ENCODE results near the gene TPM1. TPM values are rescaled to one million over a fixed set of nuclear protein-coding genes. Genes with fewer than 3 reads are reported as not detected.

Gene TPM1
- total RNA-seq, 2 donors from 2014 or later, result 10.4 to 32.4 TPM

GRCh38 chr15:63008333-63009049 is 34.1 kb upstream of the TPM1 start:
- no peak for DNase-seq
- Mint-ChIP-seq H3K4me3 (no peak overlapping the region), H3K4me1 (no peaks in the 10 kb centered on the region), H3K27me3 (peaks cover 29% of the 10 kb centered on the region), H3K36me3 (ENCODE audit: low read depth) (no peaks in the 10 kb centered on the region), H3K27ac (no peak overlapping the region)
- H3K9me3 ChIP-seq (ENCODE audit: control insufficient read depth, low read length, poor library complexity, severe bottlenecking), result no peaks in the 10 kb centered on the region
- no peak for ATAC-seq

GRCh38 chr15:63010386-63010785 is 32.2 kb upstream of the TPM1 start:
- Mint-ChIP-seq H3K27me3 (peaks cover 24% of the 10 kb centered on the region), H3K36me3 (ENCODE audit: low read depth) (no peaks in the 10 kb centered on the region), H3K4me3 (no peak overlapping the region), H3K4me1 (no peaks in the 10 kb centered on the region), H3K27ac (no peak overlapping the region)
- H3K9me3 ChIP-seq (ENCODE audit: control insufficient read depth, low read length, poor library complexity, severe bottlenecking), result no peaks in the 10 kb centered on the region
- DNase-seq, result no peak
- ATAC-seq, result no peak

- H3K4me1 Mint-ChIP-seq, result peaks cover 2% of the 10 kb centered on the region
- no peak overlapping the region for H3K4me3 Mint-ChIP-seq
- no peak for ATAC-seq
- no peak for DNase-seq
- peaks cover 24% of the 10 kb centered on the region for H3K27me3 Mint-ChIP-seq
- no peaks in the 10 kb centered on the region for H3K9me3 ChIP-seq (ENCODE audit: control insufficient read depth, low read length, poor library complexity, severe bottlenecking)
- H3K27ac Mint-ChIP-seq, result no peak overlapping the region
- H3K36me3 Mint-ChIP-seq (ENCODE audit: low read depth), result no peaks in the 10 kb centered on the region
Measured at GRCh38 chr15:63010920-63011693, 31.4 kb upstream of the TPM1 start.

GRCh38 chr15:63012444-63012843 is 30.1 kb upstream of the TPM1 start:
- DNase-seq (no peak), ATAC-seq (no peak)
- peaks cover 2% of the 10 kb centered on the region for H3K4me1 Mint-ChIP-seq
- no peaks in the 10 kb centered on the region for H3K9me3 ChIP-seq (ENCODE audit: control insufficient read depth, low read length, poor library complexity, severe bottlenecking)
- H3K27me3 Mint-ChIP-seq, result peaks cover 18% of the 10 kb centered on the region
- H3K4me3 Mint-ChIP-seq, result no peak overlapping the region
- no peak overlapping the region for H3K27ac Mint-ChIP-seq
- no peaks in the 10 kb centered on the region for H3K36me3 Mint-ChIP-seq (ENCODE audit: low read depth)

- no peaks in the 10 kb centered on the region for H3K9me3 ChIP-seq (ENCODE audit: control insufficient read depth, low read length, poor library complexity, severe bottlenecking)
- Mint-ChIP-seq H3K27ac (no peak overlapping the region), H3K4me1 (peaks cover 2% of the 10 kb centered on the region), H3K36me3 (ENCODE audit: low read depth) (no peaks in the 10 kb centered on the region), H3K4me3 (no peak overlapping the region), H3K27me3 (peaks cover 18% of the 10 kb centered on the region)
- ATAC-seq, result no peak
- no peak for DNase-seq
Measured at GRCh38 chr15:63013052-63013808, 29.3 kb upstream of the TPM1 start.

GRCh38 chr15:63014578-63014977 is 28.0 kb upstream of the TPM1 start:
- Mint-ChIP-seq H3K4me3 (no peak overlapping the region), H3K36me3 (ENCODE audit: low read depth) (no peaks in the 10 kb centered on the region), H3K27ac (no peak overlapping the region), H3K27me3 (peaks cover 17% of the 10 kb centered on the region), H3K4me1 (peaks cover 2% of the 10 kb centered on the region)
- no peak for DNase-seq
- H3K9me3 ChIP-seq (ENCODE audit: control insufficient read depth, low read length, poor library complexity, severe bottlenecking), result no peaks in the 10 kb centered on the region
- ATAC-seq, result no peak

- peaks cover 20% of the 10 kb centered on the region for H3K27me3 Mint-ChIP-seq
- no peak overlapping the region for H3K27ac Mint-ChIP-seq
- H3K9me3 ChIP-seq (ENCODE audit: control insufficient read depth, low read length, poor library complexity, severe bottlenecking), result no peaks in the 10 kb centered on the region
- peaks cover 2% of the 10 kb centered on the region for H3K4me1 Mint-ChIP-seq
- no peak for ATAC-seq
- no peak overlapping the region for H3K4me3 Mint-ChIP-seq
- H3K36me3 Mint-ChIP-seq (ENCODE audit: low read depth), result no peaks in the 10 kb centered on the region
- no peak for DNase-seq
Measured at GRCh38 chr15:63015618-63016017, 26.9 kb upstream of the TPM1 start.

GRCh38 chr15:63016234-63016633 is 26.3 kb upstream of the TPM1 start:
- Mint-ChIP-seq H3K27ac (no peak overlapping the region), H3K4me1 (peaks cover 2% of the 10 kb centered on the region), H3K4me3 (no peak overlapping the region), H3K27me3 (peaks cover 15% of the 10 kb centered on the region), H3K36me3 (ENCODE audit: low read depth) (no peaks in the 10 kb centered on the region)
- ATAC-seq, result no peak
- H3K9me3 ChIP-seq (ENCODE audit: control insufficient read depth, low read length, poor library complexity, severe bottlenecking), result no peaks in the 10 kb centered on the region
- no peak for DNase-seq

- ATAC-seq (no peak), DNase-seq (no peak)
- H3K4me3 Mint-ChIP-seq, result no peak overlapping the region
- H3K9me3 ChIP-seq (ENCODE audit: control insufficient read depth, low read length, poor library complexity, severe bottlenecking), result no peaks in the 10 kb centered on the region
- H3K27ac Mint-ChIP-seq, result no peak overlapping the region
- H3K27me3 Mint-ChIP-seq, result peaks cover 12% of the 10 kb centered on the region
- no peaks in the 10 kb centered on the region for H3K36me3 Mint-ChIP-seq (ENCODE audit: low read depth)
- H3K4me1 Mint-ChIP-seq, result peaks cover 2% of the 10 kb centered on the region
Measured at GRCh38 chr15:63018639-63019038, 23.9 kb upstream of the TPM1 start.

GRCh38 chr15:63019511-63020109 is 22.9 kb upstream of the TPM1 start:
- no peak for DNase-seq
- Mint-ChIP-seq H3K36me3 (ENCODE audit: low read depth) (no peaks in the 10 kb centered on the region), H3K4me1 (peaks cover 2% of the 10 kb centered on the region), H3K27me3 (peaks cover 12% of the 10 kb centered on the region), H3K27ac (no peak overlapping the region), H3K4me3 (no peak overlapping the region)
- H3K9me3 ChIP-seq (ENCODE audit: control insufficient read depth, low read length, poor library complexity, severe bottlenecking), result no peaks in the 10 kb centered on the region
- no peak for ATAC-seq

- no peak overlapping the region for H3K27ac Mint-ChIP-seq
- H3K4me1 Mint-ChIP-seq, result peaks cover 2% of the 10 kb centered on the region
- no peaks in the 10 kb centered on the region for H3K36me3 Mint-ChIP-seq (ENCODE audit: low read depth)
- DNase-seq (no peak), ATAC-seq (no peak)
- H3K27me3 Mint-ChIP-seq, result peaks cover 12% of the 10 kb centered on the region
- H3K9me3 ChIP-seq (ENCODE audit: control insufficient read depth, low read length, poor library complexity, severe bottlenecking), result no peaks in the 10 kb centered on the region
- H3K4me3 Mint-ChIP-seq, result no peak overlapping the region
Measured at GRCh38 chr15:63020128-63020527, 22.4 kb upstream of the TPM1 start.

GRCh38 chr15:63020759-63021430 is 21.7 kb upstream of the TPM1 start:
- no peak overlapping the region for H3K4me3 Mint-ChIP-seq
- H3K27ac Mint-ChIP-seq, result no peak overlapping the region
- H3K36me3 Mint-ChIP-seq (ENCODE audit: low read depth), result no peaks in the 10 kb centered on the region
- no peaks in the 10 kb centered on the region for H3K9me3 ChIP-seq (ENCODE audit: control insufficient read depth, low read length, poor library complexity, severe bottlenecking)
- DNase-seq, result no peak
- no peak for ATAC-seq
- H3K4me1 Mint-ChIP-seq, result no peaks in the 10 kb centered on the region
- peaks cover 12% of the 10 kb centered on the region for H3K27me3 Mint-ChIP-seq

Measured in T-helper 17 cell (primary cell).